ENCODE data around the gene THYN1.

- TF ChIP-seq POLR2AphosphoS5 (IDR thresholded peaks at IDR 0.05; ENCODE audit: low read depth, low read length) (no peak), POLR2A (IDR thresholded peaks at IDR 0.05; ENCODE audit: low read depth, low read length) (no peak), TAF1 (IDR thresholded peaks at IDR 0.05; ENCODE audit: borderline replicate concordance, low read depth, low read length) (no peak)
Observed at GRCh38 chr11:134260503-134260902, 7.4 kb upstream of the THYN1 start.
